ENCODE results near the gene AGFG1.
"Not testable (repeated sequence)": the region's sequence is repeated elsewhere in the genome, so short reads cannot be mapped to it uniquely, and the experiment has no call there.

The AGFG1 gene

DNA sequence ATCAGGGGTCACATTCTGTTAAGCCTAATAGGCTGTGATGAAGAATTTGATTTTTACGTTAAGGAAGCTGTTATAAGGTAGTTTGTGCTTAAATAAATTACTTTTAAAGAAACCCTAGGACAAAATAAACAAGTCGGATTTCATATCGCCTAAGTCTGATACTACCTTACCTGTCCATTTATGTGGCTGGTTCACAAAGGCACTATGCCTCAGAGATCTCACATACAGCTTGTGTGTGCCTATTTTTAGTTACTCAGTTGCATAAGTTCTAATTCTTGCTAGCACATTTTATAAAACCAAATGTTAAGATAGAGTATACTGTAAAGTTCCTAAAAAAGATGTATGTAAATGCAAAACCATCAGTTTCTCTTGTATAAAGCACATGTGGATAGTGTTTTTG is 40.0 kb downstream of the AGFG1 start:
- no peaks in the 10 kb centered on the region for H3K36me3 ChIP-seq (ENCODE audit: insufficient read depth, low read length)
- H3K27ac ChIP-seq (ENCODE audit: low read depth, low read length) = no peak overlapping the region
- no peak overlapping the region for H2AFZ ChIP-seq (ENCODE audit: low read length, unreplicated experiment)
- peaks cover 55% of the 10 kb centered on the region for H3K4me1 ChIP-seq (ENCODE audit: control insufficient read depth, insufficient read depth, low read length, unreplicated experiment)
- peaks cover 92% of the 10 kb centered on the region for H3K79me2 ChIP-seq (ENCODE audit: control insufficient read depth, insufficient read depth, low read length, unreplicated experiment)
- no peak overlapping the region for H3K4me3 ChIP-seq (ENCODE audit: low read depth, low read length)
- H3K27me3 ChIP-seq (ENCODE audit: insufficient read depth, low read length) = no peaks in the 10 kb centered on the region

GRCh38 chr2:227513113-227513512 is 41.2 kb downstream of the AGFG1 start:
- Histone ChIP-seq H3K27ac (ENCODE audit: low read depth, low read length) (no peak overlapping the region), H3K79me2 (ENCODE audit: control insufficient read depth, insufficient read depth, low read length, unreplicated experiment) (peaks cover 96% of the 10 kb centered on the region), H3K36me3 (ENCODE audit: insufficient read depth, low read length) (no peaks in the 10 kb centered on the region), H3K4me1 (ENCODE audit: control insufficient read depth, insufficient read depth, low read length, unreplicated experiment) (peaks cover 67% of the 10 kb centered on the region), H3K4me3 (ENCODE audit: low read depth, low read length) (no peak overlapping the region), H2AFZ (ENCODE audit: low read length, unreplicated experiment) (no peak overlapping the region), H3K27me3 (ENCODE audit: insufficient read depth, low read length) (no peaks in the 10 kb centered on the region)

DNA sequence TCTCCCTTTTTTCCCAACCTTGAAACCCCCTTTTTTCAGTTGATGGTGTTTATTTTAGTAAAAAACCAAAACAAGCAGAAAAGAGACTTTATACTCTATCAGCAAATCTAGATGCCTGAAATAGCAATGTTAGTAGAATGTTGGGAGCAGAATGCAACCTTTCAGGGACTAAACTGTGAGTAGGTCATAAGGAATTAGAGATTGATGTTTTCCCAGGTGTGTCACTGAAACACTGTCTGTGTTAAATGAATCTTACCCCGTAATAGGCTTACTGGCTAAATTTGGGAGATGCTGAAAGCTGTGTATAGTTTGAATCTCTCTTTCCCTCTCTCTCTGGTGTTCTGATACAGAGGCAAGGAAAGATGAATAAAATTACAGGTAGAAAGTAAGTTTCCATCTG is 43.8 kb downstream of the AGFG1 start:
- no peak overlapping the region for H2AFZ ChIP-seq (ENCODE audit: low read length, unreplicated experiment)
- H3K36me3 ChIP-seq (ENCODE audit: insufficient read depth, low read length) = 0 out of 2 replicates have a peak, but pooled peaks cover 8% of the 10 kb centered on the region
- no peaks in the 10 kb centered on the region for H3K27me3 ChIP-seq (ENCODE audit: insufficient read depth, low read length)
- peaks cover 94% of the 10 kb centered on the region for H3K79me2 ChIP-seq (ENCODE audit: control insufficient read depth, insufficient read depth, low read length, unreplicated experiment)
- H3K4me3 ChIP-seq (ENCODE audit: low read depth, low read length) = no peak overlapping the region
- H3K4me1 ChIP-seq (ENCODE audit: control insufficient read depth, insufficient read depth, low read length, unreplicated experiment) = peaks cover 54% of the 10 kb centered on the region
- no peak overlapping the region for H3K27ac ChIP-seq (ENCODE audit: low read depth, low read length)

GRCh38 chr2:227517724-227518123 is 45.8 kb downstream of the AGFG1 start:
- peak overlapping the region; percentile 25 for H3K27ac ChIP-seq (ENCODE audit: low read depth, low read length)
- H3K36me3 ChIP-seq (ENCODE audit: insufficient read depth, low read length) = 0 out of 2 replicates have a peak, but pooled peaks cover 16% of the 10 kb centered on the region
- H2AFZ ChIP-seq (ENCODE audit: low read length, unreplicated experiment) = no peak overlapping the region
- no peaks in the 10 kb centered on the region for H3K27me3 ChIP-seq (ENCODE audit: insufficient read depth, low read length)
- H3K4me3 ChIP-seq (ENCODE audit: low read depth, low read length) = no peak overlapping the region
- H3K79me2 ChIP-seq (ENCODE audit: control insufficient read depth, insufficient read depth, low read length, unreplicated experiment) = peaks cover 89% of the 10 kb centered on the region
- peaks cover 40% of the 10 kb centered on the region for H3K4me1 ChIP-seq (ENCODE audit: control insufficient read depth, insufficient read depth, low read length, unreplicated experiment)

- peaks cover 35% of the 10 kb centered on the region for H3K4me1 ChIP-seq (ENCODE audit: control insufficient read depth, insufficient read depth, low read length, unreplicated experiment)
- H2AFZ ChIP-seq (ENCODE audit: low read length, unreplicated experiment); H3K4me3 ChIP-seq (ENCODE audit: low read depth, low read length); H3K27me3 ChIP-seq (ENCODE audit: insufficient read depth, low read length): not testable (repeated sequence)
- 0 out of 2 replicates have a peak, but pooled peaks cover 16% of the 10 kb centered on the region for H3K36me3 ChIP-seq (ENCODE audit: insufficient read depth, low read length)
- H3K79me2 ChIP-seq (ENCODE audit: control insufficient read depth, insufficient read depth, low read length, unreplicated experiment) = peaks cover 87% of the 10 kb centered on the region
- H3K27ac ChIP-seq (ENCODE audit: low read depth, low read length) = peak overlapping the region; percentile 25
Measured at GRCh38 chr2:227518278-227518865, 46.4 kb downstream of the AGFG1 start.

GRCh38 chr2:227521178-227521577 is 49.2 kb downstream of the AGFG1 start:
- Histone ChIP-seq H3K79me2 (ENCODE audit: control insufficient read depth, insufficient read depth, low read length, unreplicated experiment) (peaks cover 78% of the 10 kb centered on the region), H3K4me1 (ENCODE audit: control insufficient read depth, insufficient read depth, low read length, unreplicated experiment) (peaks cover 25% of the 10 kb centered on the region), H3K36me3 (ENCODE audit: insufficient read depth, low read length) (peaks cover 24% of the 10 kb centered on the region)
- H3K4me3 ChIP-seq (ENCODE audit: low read depth, low read length); H3K27me3 ChIP-seq (ENCODE audit: insufficient read depth, low read length); H3K27ac ChIP-seq (ENCODE audit: low read depth, low read length); H2AFZ ChIP-seq (ENCODE audit: low read length, unreplicated experiment): not testable (repeated sequence)

DNA sequence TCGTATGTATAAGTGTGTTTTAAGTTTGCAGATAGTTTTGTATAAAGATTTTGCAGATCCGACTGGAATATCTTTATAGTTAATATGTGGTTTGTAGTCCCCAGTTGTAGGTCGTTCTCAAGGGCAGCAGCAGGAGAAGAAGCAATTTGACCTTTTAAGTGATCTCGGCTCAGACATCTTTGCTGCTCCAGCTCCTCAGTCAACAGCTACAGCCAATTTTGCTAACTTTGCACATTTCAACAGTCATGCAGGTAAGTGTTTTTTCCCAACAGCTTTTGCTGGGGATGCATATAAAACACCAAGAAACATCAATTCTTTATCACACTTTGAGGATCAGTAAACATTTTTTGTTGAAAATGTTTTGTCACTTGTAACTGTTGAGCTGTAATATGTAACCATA is 52.7 kb downstream of the AGFG1 start:
- no peaks in the 10 kb centered on the region for H3K4me1 ChIP-seq (ENCODE audit: control insufficient read depth, insufficient read depth, low read length, unreplicated experiment)
- H3K27me3 ChIP-seq (ENCODE audit: insufficient read depth, low read length) = no peaks in the 10 kb centered on the region
- no peak overlapping the region for H2AFZ ChIP-seq (ENCODE audit: low read length, unreplicated experiment)
- peaks cover 52% of the 10 kb centered on the region for H3K79me2 ChIP-seq (ENCODE audit: control insufficient read depth, insufficient read depth, low read length, unreplicated experiment)
- H3K27ac ChIP-seq (ENCODE audit: low read depth, low read length) = no peak overlapping the region
- H3K36me3 ChIP-seq (ENCODE audit: insufficient read depth, low read length) = peaks cover 28% of the 10 kb centered on the region
- H3K4me3 ChIP-seq (ENCODE audit: low read depth, low read length) = no peak overlapping the region

GRCh38 chr2:227527351-227527750 is 55.4 kb downstream of the AGFG1 start:
- no peak overlapping the region for H3K4me3 ChIP-seq (ENCODE audit: low read depth, low read length)
- H3K4me1 ChIP-seq (ENCODE audit: control insufficient read depth, insufficient read depth, low read length, unreplicated experiment) = no peaks in the 10 kb centered on the region
- peaks cover 12% of the 10 kb centered on the region for H3K36me3 ChIP-seq (ENCODE audit: insufficient read depth, low read length)
- peaks cover 33% of the 10 kb centered on the region for H3K79me2 ChIP-seq (ENCODE audit: control insufficient read depth, insufficient read depth, low read length, unreplicated experiment)
- H3K27ac ChIP-seq (ENCODE audit: low read depth, low read length) = no peak overlapping the region
- H3K27me3 ChIP-seq (ENCODE audit: insufficient read depth, low read length) = no peaks in the 10 kb centered on the region
- no peak overlapping the region for H2AFZ ChIP-seq (ENCODE audit: low read length, unreplicated experiment)

DNA sequence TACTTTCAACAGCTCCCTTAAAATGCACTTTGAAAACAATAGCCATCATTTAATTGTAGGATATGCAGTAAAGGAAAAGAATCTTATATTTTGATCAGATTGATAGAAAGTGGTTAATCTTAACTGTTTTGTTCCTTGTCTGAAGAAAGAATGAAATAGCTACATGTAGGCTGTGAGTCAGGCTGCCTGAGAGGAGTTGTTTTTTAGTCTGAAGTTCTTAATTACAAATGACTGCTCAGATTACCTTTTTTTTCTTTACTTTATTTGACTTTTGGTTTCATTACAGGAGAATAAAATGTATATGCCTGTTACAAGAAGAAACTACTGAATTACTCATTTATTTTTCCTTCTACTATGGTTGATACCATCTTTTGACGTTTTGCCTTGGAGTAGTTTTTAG is 56.8 kb downstream of the AGFG1 start:
- Histone ChIP-seq H3K36me3 (ENCODE audit: insufficient read depth, low read length) (peaks cover 21% of the 10 kb centered on the region), H3K79me2 (ENCODE audit: control insufficient read depth, insufficient read depth, low read length, unreplicated experiment) (peaks cover 22% of the 10 kb centered on the region), H3K4me3 (ENCODE audit: low read depth, low read length) (no peak overlapping the region)

DNA sequence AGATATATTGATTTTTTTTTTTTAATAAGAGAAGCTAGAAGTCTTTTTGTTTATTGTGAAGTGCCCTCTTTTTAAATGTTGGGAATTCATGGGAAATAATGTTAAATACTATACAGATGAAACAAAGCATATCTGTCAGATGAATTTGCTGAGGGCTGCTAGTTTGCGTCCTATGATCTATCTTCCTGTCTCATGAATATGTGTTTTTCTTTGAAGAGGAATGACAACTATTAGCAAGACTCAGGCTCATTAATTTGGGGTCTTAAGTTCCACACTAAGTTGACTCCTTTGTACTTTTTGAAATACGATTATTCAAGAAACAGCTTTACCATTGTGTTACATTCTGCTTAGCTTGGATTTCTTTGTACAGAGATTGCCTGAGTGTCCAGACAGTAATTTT is 57.9 kb downstream of the AGFG1 start:
- Histone ChIP-seq H3K4me1 (ENCODE audit: control insufficient read depth, insufficient read depth, low read length, unreplicated experiment) (no peaks in the 10 kb centered on the region), H3K36me3 (ENCODE audit: insufficient read depth, low read length) (peaks cover 21% of the 10 kb centered on the region), H3K4me3 (ENCODE audit: low read depth, low read length) (no peak overlapping the region), H3K79me2 (ENCODE audit: control insufficient read depth, insufficient read depth, low read length, unreplicated experiment) (peaks cover 14% of the 10 kb centered on the region), H3K27ac (ENCODE audit: low read depth, low read length) (no peak overlapping the region), H2AFZ (ENCODE audit: low read length, unreplicated experiment) (no peak overlapping the region), H3K27me3 (ENCODE audit: insufficient read depth, low read length) (no peaks in the 10 kb centered on the region)

More for the DNA sequence above, 56.8 kb downstream of the AGFG1 start:
- Histone ChIP-seq H2AFZ (ENCODE audit: low read length, unreplicated experiment) (no peak overlapping the region), H3K27me3 (ENCODE audit: insufficient read depth, low read length) (no peaks in the 10 kb centered on the region), H3K4me1 (ENCODE audit: control insufficient read depth, insufficient read depth, low read length, unreplicated experiment) (no peaks in the 10 kb centered on the region), H3K27ac (ENCODE audit: low read depth, low read length) (no peak overlapping the region)

- H3K4me1 ChIP-seq (ENCODE audit: control insufficient read depth, insufficient read depth, low read length, unreplicated experiment) = no peaks in the 10 kb centered on the region
- no peak overlapping the region for H3K27ac ChIP-seq (ENCODE audit: low read depth, low read length)
- H3K27me3 ChIP-seq (ENCODE audit: insufficient read depth, low read length) = no peaks in the 10 kb centered on the region
- H3K4me3 ChIP-seq (ENCODE audit: low read depth, low read length) = no peak overlapping the region
- peaks cover 3% of the 10 kb centered on the region for H3K79me2 ChIP-seq (ENCODE audit: control insufficient read depth, insufficient read depth, low read length, unreplicated experiment)
- no peak overlapping the region for H2AFZ ChIP-seq (ENCODE audit: low read length, unreplicated experiment)
- H3K36me3 ChIP-seq (ENCODE audit: insufficient read depth, low read length) = peaks cover 37% of the 10 kb centered on the region
Measured at GRCh38 chr2:227534714-227535113, 62.8 kb downstream of the AGFG1 start.
